Stomach (tissue), 4 donors: ENCODE results near the gene GRHPR.

Experiments used
- EP300 ChIP-seq: sonication (generic); formaldehyde crosslinking; IDR thresholded peaks from one replicate; pipeline ENCODE4 v1.6.1; 2017; ENCODE audit warnings: antibody characterized with exemption
- POLR2A ChIP-seq, 4 donors: fragments of 450-650 bp; IDR thresholded peaks; one replicate each; pipeline ENCODE4 v1.6.1; 2016; ENCODE audit warnings: antibody characterized with exemption in 4 of 4, control low read depth in 2 of 4, mild to moderate bottlenecking in 1 of 4, moderate library complexity in 1 of 4
- POLR2AphosphoS5 ChIP-seq, 3 donors: sonication (generic); formaldehyde crosslinking; IDR thresholded peaks; one replicate each; pipeline ENCODE4 v1.6.1; 2016; ENCODE audit warnings: antibody characterized with exemption in 3 of 3
- TF ChIP-seq, protein P1 (sequence below), 7 experiments: fragments of 450-650 bp in 4 of 7; fragments of 200-600 bp in 3 of 7; sonication (generic) in 3 of 7; IDR thresholded peaks; one replicate each; pipeline ENCODE4 v1.5.1; 2016 to 2019; ENCODE audit warnings: antibody characterized with exemption in 7 of 7, control low read depth in 2 of 7, mild to moderate bottlenecking in 1 of 7

DNA sequence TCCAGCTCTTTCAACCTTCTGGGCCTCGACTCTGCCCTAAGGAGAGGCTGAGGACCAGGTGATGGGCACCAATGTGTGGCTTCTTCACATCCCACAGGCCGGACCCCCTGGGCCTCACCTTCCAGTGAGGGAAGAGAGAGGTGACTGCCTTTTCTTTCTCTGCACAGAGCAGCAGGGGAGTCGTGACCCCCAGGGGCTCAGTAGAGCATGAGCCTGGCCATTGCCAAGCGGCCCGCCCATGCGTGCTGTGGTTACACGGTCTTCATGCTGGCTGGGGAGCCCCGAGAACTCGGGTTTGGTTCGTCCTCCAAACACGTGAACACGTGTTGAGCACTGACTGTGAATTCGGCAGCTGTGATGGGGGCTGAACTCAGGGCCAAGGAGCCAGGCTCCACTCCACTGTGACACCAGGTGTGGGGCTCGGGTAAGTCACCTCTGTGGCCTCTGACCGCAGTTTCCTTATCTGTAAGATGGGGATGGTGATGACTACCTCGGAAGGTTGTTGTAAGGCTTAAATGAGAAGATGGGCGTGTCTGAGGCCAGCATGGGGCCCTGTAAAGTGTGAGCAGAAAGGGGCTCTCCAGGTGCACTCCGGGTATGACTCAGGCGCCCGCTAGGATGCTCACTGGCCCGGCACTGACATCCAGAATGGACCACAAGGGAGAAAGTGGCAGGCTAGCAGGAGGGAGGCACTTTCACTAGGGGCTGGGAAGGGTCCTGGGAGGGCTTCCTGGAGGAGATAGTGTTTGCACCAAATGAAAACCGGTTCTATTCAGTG, 13.4 kb upstream of the GRHPR start:
- TF ChIP-seq, protein P1, sequence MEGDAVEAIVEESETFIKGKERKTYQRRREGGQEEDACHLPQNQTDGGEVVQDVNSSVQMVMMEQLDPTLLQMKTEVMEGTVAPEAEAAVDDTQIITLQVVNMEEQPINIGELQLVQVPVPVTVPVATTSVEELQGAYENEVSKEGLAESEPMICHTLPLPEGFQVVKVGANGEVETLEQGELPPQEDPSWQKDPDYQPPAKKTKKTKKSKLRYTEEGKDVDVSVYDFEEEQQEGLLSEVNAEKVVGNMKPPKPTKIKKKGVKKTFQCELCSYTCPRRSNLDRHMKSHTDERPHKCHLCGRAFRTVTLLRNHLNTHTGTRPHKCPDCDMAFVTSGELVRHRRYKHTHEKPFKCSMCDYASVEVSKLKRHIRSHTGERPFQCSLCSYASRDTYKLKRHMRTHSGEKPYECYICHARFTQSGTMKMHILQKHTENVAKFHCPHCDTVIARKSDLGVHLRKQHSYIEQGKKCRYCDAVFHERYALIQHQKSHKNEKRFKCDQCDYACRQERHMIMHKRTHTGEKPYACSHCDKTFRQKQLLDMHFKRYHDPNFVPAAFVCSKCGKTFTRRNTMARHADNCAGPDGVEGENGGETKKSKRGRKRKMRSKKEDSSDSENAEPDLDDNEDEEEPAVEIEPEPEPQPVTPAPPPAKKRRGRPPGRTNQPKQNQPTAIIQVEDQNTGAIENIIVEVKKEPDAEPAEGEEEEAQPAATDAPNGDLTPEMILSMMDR (IDR thresholded peaks at IDR 0.05): no peak
- no peak for TF ChIP-seq POLR2A (IDR thresholded peaks at IDR 0.05)
- no peak for TF ChIP-seq POLR2AphosphoS5 (IDR thresholded peaks at IDR 0.05)
- no peak for TF ChIP-seq EP300
